Right atrium auricular region (tissue), 2 donors: ENCODE results near the gene TNFRSF6B. TPM values are rescaled to one million over a fixed set of nuclear protein-coding genes. Genes with fewer than 3 reads are reported as not detected.

ENCODE experiments used
- DNase-seq: peaks from one replicate; pipeline ENCODE4 v3.0.0-alpha.2; 2019; ENCODE audit warnings: low spot score
- H3K27ac ChIP-seq, 2 donors: fragments of 200-600 bp; sonication (generic); 1 replicate in 1 of 2; 2 replicates in 1 of 2; pipeline ENCODE4 v1.5.1; 2016 to 2019
- H3K27me3 ChIP-seq, 2 donors: fragments of 200-600 bp; sonication (generic); one replicate each; pipeline versions ENCODE4 v1.5.1 to v1.6.0; 2017 to 2019
- H3K36me3 ChIP-seq: fragments of 200-600 bp; sonication (generic); one replicate; pipeline ENCODE4 v1.5.1; 2016
- H3K4me1 ChIP-seq, 2 donors: fragments of 200-600 bp; sonication (generic); one replicate each; pipeline versions ENCODE4 v1.5.1 to v1.6.0; 2017 to 2019
- H3K4me3 ChIP-seq, 2 donors: fragments of 200-600 bp; sonication (generic); 1 replicate in 1 of 2; 2 replicates in 1 of 2; pipeline ENCODE4 v1.5.1; 2017 to 2019; ENCODE audit warnings: mild to moderate bottlenecking in 1 of 2, moderate library complexity in 1 of 2
- H3K9me3 ChIP-seq, 2 donors: fragments of 200-600 bp; sonication (generic); one replicate each; pipeline ENCODE4 v1.5.1; 2019
- CTCF ChIP-seq, 2 donors: fragments of 200-600 bp; sonication (generic); IDR thresholded peaks; one replicate each; pipeline ENCODE4 v1.5.1; 2019; ENCODE audit warnings: antibody characterized with exemption in 2 of 2
- total RNA-seq, 2 donors: library from RNA; depleted of rRNA; stranded (reverse); fragments of >200 nt; gene quantifications; one replicate each; pipeline ENCODE4 v1.1.0, GENCODE V29; 2016

Gene TNFRSF6B
- total RNA-seq, 2 donors from 2014 or later: 1.2 to 3.8 TPM

DNA sequence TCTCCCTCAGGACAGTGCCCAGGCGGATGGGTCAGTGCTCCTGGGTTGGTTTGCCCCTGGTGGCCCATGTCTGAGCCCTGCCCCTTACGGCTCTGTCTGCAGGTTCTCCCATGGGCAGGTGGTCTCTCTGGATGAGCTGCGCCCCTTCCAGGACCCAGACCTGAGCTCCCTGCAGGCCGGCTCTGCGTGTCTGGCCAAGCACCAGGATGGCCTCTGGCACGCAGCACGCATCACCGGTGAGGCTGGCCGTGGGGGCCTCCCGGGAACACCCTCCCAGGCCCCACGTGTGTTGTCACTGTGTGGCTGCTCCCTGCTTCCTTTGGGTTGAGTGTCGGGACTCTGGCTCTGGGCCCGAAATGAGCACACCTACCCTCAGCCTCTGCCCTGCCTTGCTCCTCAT is 36.7 kb downstream of the TNFRSF6B start:
- peaks cover 28% of the 10 kb centered on the region for H3K36me3 ChIP-seq
- TF ChIP-seq CTCF (IDR thresholded peaks at IDR 0.05): no peak
- peaks cover 0 to 10% of the 10 kb centered on the region in 2 donors for H3K4me1 ChIP-seq
- no peak overlapping the region for H3K27ac ChIP-seq
- no peaks in the 10 kb centered on the region for H3K9me3 ChIP-seq
- no peak overlapping the region for H3K4me3 ChIP-seq
- no peaks in the 10 kb centered on the region for H3K27me3 ChIP-seq
- DNase-seq: no peak

GRCh38 chr20:63733579-63734081 is 37.2 kb downstream of the TNFRSF6B start:
- Histone ChIP-seq H3K27ac (no peak overlapping the region), H3K27me3 (no peaks in the 10 kb centered on the region), H3K4me3 (no peak overlapping the region), H3K9me3 (no peaks in the 10 kb centered on the region), H3K36me3 (peaks cover 28% of the 10 kb centered on the region), H3K4me1 (peaks cover 0 to 15% of the 10 kb centered on the region in 2 donors)
- no peak for TF ChIP-seq CTCF (IDR thresholded peaks at IDR 0.05)
- no peak for DNase-seq

- Histone ChIP-seq H3K4me3 (no peak overlapping the region), H3K9me3 (no peaks in the 10 kb centered on the region), H3K27me3 (no peaks in the 10 kb centered on the region), H3K27ac (no peak overlapping the region), H3K4me1 (peaks cover 0 to 21% of the 10 kb centered on the region in 2 donors), H3K36me3 (peaks cover 28% of the 10 kb centered on the region)
- TF ChIP-seq CTCF (IDR thresholded peaks at IDR 0.05): no peak
- no peak for DNase-seq
Observed at GRCh38 chr20:63734111-63734945, 37.9 kb downstream of the TNFRSF6B start.

DNA sequence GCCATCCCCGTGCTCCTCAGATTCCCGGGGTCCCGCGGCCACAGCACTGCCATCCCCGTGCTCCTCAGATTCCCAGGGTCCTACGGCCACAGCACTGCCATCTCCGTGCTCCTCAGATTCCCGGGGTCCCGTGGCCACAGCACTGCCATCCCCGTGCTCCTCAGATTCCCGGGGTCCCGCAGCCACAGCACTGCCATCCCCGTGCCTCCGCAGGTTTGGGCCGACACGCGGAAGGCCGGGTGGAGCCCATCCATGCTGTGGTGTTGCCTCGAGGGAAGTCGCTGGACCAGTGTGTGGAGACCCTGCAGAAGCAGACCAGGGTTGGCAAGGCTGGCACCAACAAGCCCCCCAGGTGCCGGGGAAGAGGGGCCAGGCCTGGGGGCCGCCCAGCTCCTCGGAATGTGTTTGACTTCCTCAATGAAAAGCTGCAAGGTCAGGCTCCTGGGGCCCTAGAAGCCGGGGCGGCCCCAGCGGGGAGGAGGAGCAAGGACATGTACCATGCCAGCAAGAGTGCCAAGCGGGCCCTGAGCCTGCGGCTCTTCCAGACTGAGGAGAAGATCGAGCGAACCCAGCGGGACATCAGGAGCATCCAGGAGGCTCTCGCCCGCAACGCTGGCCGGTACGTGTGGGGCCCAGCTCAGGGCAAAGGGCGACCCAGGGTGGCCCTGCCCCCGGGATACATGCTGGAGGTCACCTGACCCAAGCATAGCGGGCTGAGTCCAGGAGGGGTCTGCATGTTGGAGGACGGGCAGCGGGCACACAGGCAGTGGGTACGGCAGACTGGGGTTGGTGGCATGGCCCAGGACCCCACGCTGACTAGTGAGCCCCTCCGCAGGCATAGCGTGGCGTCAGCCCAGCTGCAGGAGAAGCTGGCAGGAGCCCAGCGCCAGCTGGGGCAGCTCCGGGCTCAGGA is 38.8 kb downstream of the TNFRSF6B start:
- Histone ChIP-seq H3K9me3 (no peaks in the 10 kb centered on the region), H3K4me3 (no peak overlapping the region), H3K27ac (no peak overlapping the region), H3K27me3 (no peaks in the 10 kb centered on the region), H3K4me1 (peaks cover 0 to 21% of the 10 kb centered on the region in 2 donors), H3K36me3 (peaks cover 28% of the 10 kb centered on the region)
- no peak for DNase-seq
- TF ChIP-seq CTCF (IDR thresholded peaks at IDR 0.05): no peak

- Histone ChIP-seq H3K36me3 (peaks cover 28% of the 10 kb centered on the region), H3K27me3 (no peaks in the 10 kb centered on the region), H3K9me3 (no peaks in the 10 kb centered on the region), H3K4me3 (peak within 1 kb of the TSS in 1 of 2 donors; percentile 29), H3K4me1 (peaks cover 0 to 29% of the 10 kb centered on the region in 2 donors), H3K27ac (no peak within 1 kb of the TSS)
- no peak for TF ChIP-seq CTCF (IDR thresholded peaks at IDR 0.05)
- DNase-seq: no peak
Observed at GRCh38 chr20:63735859-63736718, 39.6 kb downstream of the TNFRSF6B start, which contains the start of gene LIME1. Gene LIME1, plus strand, starts transcription at chr20:63736664. Its CDS starts 886 bp downstream, at chr20:63737550.
